NCI-H82 treated with DMSO at 0.1 percent for 48 hours (cell line): ENCODE results near the gene FOXG1.

Experiments
- DNase-seq: peaks from one replicate; lab custom pipeline; 2025; ENCODE audit not compliant: unreplicated experiment; lab: John Stamatoyannopoulos, UW

FOXG1 gene

DNA sequence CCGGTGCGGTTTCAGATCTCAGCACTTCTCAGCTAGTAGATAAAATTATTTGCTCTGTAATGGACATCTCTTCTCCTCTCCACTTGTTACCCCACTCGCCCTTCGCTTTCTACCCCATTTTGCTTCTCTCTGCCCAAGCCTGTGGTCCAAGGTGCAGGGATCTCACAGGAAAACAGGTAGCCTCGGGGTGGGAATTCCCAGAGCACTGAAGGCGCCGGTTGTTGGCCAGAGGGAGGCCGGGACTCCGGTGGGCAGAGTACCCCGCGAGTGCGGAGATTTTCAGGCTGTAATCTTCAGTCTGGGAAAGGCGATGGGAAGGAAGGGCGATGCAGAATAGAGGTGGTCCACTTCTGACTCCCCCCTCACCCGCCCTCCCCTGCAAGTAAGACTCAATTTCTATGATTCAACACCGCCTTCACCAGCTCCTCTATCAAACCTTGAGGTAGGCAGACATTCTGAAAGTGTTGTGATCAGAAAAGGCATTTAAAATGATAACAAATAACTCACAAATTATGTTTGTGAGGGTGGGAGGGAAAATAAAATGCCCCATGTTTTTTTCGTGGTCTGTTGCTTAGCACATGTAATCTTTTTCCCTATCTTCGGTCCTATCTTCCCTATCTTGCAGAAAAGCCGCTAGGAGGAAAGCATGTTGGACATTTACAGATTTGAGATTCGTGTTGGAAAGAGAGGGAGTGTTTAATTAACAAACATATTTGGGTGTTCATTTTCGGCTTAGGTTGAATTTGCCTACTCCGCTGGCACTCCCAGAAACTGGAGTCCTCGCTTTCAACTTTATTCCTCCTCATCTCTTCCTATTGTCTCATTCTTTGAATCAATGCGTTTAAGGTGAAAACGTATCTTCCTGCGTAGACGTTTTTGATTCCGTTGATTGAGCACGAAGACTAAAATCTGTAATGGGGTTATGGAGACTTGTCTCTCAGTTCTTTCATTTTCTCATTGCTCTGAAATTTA is 8.5 kb downstream of the FOXG1 start:
- no peak for DNase-seq

DNA sequence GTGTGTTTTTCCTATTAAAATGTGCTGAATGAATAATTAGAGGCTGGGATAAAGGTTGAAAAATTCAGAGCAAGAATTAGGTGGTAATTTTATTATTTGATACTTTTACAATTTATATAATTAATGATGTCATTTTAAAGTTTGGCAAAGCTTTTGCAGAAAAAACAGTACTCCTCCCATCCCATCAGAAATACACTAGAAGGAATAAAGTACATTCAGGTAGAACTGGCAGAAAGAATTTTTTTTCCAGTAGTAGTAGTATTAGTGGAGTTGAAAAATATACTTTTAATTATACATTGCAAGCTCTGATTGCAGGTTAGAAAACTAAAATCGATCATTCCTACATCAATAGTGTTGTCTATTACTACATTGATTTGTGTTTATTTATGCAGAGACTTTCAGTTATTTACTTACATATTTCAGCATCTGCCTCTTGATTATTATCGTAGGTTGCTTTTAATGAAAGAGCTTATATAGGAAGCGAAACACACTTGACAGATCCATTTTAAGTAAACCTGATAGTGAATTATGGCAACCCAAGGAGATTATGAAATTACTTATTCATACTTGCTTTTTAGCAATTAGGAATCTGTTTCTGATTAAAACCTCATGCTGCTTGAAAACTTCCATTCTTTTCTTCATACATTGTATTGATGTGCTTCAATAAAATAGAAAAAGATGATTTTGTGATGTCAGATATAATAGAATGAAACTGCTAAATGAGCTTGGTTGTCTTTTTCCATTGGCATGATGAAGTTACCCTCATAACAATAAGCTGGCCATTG is 10.1 kb downstream of the FOXG1 start:
- DNase-seq, result peak; percentile 14

DNA sequence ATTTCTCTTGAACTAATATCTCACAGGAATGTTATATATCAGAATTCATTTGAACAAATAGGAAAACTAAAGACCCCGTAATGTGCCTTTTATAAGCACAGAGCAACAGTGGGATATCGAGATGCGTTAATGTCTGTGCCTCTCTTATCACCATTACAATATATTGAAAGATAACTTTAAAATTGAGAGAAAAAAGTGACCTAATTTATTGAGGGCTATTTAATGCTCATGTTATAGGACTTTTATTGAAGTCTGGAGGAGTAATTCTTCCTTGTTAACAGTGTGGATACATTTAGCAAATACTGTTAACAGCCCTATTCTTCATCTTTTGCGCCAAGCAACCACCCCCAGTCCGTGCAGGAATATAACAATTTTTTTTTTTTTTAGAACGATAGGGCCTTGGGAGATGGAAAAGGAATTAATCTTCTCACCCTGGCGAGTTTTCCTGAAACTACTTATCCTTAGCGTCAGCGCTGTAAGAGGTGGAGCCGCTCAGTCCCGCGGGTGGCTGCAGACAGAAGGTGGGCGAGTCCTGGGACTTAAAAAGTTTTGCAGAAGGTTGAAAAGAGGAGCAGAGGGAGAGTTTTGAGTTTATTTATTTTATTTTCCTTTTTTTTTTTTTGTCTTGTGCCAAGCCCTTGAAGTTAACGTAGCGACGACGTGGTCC is 11.0 kb downstream of the FOXG1 start:
- DNase-seq, result peak; percentile 19

DNA sequence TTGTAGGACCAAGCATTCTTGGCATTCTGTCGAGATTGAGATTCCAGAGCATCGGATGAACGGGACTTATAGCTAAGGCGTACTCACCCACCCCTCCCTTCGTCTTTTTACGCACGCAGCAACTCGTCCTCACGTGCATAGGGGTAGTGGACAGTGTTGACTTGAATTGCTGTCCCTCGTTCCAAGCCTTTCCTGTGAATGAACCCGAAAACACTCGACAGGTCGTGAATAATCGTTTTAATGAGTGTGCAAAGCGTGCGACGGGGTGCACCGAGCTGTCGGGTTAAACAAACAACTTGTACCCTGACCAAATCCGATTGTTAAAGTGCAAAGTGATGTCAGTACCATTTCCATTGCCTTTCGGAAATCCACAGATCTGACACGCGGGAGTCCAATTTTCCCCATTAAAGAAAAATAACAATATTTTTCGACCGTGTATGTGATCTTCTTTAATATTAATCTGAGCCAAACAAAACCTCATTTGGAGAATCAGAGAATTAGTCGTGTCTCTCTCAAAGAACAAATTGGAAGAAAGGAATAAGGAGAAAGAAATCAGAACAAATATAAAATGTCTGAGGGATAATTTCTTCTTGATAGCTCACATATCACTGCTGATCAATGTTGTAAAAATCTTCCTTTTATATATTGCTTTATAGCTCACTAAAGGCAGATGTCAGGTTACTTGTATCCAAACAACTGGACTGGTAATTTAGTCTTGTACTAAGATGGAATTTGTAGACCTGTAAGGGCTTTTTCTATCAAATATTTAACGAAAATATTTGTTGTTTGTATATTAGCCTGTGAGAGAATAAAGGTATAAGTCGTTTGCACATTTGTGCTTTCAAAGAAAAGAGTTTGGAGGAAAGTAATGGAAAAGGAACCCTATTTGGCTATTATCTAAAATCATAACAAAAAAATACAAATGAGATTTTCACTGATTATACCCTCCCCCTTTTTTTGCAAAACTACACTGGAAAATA is 11.8 kb downstream of the FOXG1 start:
- DNase-seq, result no peak

DNA sequence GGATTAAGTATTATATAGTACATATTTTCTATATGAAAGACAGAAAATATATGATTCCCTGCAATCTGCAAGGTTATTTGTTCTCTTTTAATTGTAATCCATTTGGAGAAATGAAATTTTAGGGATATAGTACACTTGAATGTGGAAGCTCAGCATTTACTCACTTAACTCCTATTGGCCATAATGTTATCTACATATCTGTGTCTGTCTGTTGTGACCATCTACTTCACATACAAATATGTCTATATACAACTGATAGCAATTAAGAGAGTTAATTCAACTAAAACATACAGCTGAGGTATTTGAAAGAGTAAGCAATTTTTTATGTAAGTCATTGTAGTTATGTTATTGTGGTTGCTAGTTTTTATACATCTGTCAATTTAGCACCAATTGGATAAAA is 12.9 kb downstream of the FOXG1 start:
- no peak for DNase-seq

DNA sequence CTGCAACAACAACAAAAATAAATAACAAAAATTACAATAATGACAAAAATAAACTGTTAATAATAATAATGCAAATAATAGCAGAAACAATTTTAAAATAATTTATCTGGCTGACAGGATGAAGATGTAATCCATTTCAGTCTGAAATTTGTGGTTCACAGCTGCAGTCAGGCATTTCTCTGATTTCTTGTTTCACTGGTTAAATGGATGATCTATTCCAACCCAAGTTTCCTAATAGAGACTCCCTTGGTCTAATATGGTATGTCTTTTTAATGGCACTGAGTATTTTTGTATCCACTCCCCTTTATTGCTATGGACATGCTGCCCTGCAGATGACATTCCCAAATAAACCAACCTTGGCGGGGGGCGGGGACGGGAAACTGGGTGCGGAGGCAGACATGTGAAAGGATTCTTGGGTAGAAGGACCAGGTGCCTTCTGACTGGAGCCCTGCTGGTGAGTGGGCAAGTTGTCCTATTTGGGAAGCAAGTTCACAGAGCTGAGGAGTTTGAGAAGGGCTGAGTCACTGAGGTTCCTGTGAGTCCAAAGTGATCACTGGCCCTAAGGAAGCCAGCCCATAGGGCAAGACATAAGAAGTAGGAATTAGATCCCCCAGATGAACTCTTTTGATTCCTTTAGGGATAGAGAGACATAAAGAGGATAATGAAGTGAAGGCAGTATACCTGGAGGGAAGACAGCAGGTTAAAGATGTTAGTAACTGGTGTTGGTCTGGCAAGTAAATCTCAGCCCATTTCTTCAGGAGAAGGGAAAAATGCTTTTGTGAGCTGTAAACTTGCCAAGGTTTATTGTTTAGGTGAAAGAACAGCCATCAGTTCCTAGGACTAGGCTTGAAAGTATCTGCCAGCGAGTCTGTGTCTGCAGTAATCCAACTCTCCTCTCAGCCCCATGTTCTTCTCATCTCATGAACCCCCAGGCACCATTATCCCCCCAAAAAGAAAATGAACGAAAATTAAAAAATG is 14.5 kb downstream of the FOXG1 start:
- DNase-seq, result no peak

DNA sequence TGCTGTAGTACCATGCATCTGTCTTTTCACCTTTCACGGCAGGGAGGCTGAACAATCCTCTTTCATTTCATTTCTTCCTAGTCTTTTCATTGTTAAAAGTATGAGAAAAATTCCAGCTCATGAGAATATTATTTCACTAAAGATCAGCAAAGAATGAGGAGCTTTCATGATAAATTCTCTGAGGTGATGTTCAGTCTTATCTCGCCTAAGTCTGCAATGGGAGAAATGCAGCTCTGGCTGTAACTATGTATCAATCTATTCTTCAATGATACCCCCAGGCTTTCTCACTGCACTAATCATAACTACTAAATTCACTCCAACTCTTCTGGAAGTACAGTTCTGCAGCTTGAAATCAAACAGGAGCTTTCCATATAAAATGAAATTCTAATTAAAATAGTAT is 15.7 kb downstream of the FOXG1 start:
- no peak for DNase-seq

DNA sequence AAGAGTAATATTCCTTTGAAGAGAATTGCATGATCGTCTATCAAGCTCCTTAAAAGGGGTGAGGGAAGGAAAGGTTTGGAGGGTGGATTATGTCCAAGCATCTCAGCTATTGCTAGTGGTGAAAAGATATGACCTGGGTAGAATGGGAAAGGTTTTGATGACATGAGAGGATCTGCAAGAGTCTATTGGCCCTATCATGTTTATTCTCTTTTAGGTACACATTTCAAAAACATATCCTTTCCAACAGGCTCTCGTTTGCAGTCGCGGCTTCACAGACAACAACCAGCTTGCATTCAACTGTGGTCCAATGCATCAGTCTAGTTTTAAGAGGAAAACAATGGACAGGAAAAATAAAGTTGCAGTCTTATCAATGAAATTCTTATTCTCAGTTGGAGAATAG is 17.1 kb downstream of the FOXG1 start:
- no peak for DNase-seq

DNA sequence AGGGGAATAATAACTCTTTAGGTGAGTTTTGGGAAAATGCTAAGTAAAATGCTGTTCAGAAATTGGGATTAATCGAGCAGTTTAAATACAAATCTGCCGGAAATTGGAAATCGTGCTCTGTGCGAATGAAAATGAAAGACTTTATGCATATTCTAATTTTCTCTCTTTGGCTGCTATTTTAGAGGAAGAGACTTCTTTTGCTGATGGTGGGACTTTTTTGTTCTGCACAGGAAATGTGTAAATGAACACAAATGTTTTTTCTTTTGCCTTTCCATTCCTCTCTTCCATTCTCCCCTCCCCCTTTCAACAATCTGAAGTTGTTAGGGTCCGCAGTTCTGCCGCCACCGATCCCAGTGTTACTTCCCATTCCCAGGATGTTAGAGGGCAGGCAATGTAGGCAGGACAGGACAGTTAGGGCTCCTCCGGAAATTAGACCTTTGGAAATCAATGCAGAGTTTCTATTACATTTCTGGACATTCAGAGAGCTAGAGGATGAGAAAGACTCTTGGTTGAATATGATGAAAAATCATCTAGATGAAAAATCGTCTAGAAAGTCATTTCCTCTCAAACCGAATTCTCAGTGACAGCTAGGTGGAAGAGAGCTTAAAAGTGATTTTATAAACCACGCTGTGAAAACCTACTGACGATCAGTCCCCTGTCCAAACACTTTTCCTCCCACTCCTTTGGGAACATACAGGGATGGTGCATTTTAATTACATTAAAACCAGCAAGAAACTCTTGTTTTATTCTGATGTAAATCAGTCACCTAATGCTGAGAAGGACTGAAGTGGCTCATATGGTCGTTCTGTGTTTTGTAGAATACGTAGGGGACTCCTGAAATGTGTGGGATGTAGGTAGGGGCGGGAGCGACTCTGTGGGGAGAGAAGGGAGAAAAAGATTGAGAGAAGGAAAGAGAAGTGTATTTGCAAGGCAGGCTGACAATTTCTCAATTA is 17.8 kb downstream of the FOXG1 start:
- no peak for DNase-seq

DNA sequence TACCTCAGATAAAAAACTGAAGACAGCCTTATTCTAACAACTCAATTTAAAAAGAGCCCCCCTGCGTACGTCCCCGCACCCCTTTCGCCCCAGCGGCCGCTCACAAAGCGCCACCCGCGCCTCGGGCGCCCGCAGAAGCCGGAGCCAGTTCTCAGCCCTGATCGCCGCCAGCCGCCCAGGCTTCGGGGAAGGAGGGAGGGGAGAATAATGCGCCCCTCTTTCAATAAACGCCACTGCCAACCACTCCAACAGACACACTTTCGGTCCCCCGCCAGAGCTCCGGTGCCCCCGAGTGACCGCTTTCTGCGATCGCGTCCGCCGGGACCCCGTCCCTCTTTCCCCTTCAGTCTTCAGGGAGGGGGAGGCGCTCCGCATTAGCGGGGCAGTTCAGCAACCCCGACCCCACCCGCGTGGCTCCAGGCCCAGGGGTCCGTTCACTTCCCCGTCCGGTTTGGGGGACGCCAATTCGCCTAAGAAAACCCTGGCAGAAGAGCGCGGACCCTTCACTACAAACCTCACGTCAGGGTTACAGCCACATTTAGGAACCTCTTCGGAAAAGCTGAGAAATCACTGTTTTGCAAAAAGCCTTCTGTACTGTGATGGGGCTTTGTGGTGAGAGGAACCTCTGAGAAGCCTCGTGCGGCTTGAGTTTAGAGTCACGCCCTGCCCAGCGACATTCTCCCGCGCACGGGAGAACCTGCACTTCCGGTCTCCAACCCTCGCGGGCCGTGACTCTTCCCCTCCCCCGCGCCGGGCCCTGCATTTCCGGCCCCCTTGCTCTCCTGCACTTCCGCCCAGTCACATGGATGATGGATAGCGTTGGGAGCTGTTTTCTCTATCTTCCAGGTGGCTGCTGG is 18.7 kb downstream of the FOXG1 start:
- no peak for DNase-seq

DNA sequence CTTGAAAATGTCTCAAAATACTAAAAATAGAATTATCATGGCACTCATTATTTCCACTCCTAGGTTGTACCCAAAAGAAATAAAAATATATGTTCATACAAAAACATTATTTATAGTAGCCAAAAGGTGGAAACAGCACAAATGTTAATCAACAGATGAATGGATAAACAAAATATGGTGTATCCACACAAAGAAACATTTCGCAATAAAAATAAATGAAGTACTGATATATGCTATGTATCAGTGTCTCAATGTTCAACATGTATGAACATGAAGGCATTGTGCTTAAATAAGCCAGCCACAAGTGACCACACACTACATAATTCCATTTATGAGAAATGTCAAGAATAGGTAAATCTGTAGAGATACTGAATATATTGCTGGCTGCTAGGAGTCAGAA is 40.9 kb downstream of the FOXG1 start:
- no peak for DNase-seq

DNA sequence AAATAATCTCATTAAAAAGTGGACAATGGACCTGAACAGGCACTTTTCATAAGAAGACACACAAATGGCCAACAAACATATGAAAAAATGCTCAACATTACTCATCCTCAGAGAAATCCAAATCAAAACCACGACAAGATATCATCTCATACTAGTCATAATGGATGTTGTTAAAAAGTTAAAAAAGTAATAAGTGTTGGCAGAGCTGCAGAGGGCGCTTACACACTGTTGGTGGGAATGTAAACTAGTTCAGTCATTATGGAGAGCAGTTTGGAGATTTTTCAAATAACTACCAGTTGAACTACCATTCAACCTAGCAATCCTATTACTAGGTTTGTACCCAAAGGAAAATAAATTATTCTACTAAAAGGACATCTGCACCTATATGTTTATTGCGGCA is 47.2 kb downstream of the FOXG1 start:
- DNase-seq, result no peak
